ENCODE results near the gene ERBB4. TPM values are rescaled to one million over a fixed set of nuclear protein-coding genes. Genes with fewer than 3 reads are reported as not detected.

ERBB4 gene
- total RNA-seq, 1 donor from 2014 or later, result 1.7 TPM

DNA sequence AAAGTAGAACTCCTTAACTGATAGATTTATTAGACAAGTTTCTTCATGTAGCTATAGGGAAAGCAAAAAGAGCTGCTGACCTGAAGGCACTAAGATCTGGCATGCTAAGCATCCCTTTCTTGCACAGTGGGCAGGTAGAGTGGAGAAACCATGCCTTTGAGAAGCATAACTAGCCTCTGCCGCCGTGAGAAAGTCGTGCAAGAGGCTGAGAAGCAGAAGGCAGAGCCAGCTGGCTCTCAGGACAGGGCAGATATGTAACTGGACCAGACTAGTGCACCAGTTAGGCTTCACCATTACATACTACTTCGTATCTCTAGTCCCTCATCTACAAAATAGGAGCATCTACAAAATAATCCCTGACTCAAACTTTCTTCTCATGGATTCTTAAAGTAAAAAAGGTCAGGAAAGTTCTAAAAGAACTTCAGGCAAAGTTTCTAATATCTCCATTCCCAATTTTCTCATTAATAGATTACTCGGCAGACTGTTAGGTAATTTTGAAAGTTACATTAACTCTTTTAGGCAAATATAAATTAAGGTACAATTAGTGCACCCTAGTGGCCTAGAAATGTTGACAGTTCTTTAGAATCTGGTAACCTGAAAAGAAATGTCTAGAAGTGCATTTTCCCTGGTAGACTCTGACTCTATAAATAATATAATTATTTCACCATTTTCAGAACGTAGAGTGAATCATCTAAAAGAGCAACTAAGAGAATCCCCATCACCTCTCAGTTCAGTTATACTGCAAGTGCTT is 10.3 kb downstream of the ERBB4 start:
- intact Hi-C loops (cut with DNase I), result no loop called here
- Histone ChIP-seq H3K9me3 (no peaks in the 10 kb centered on the region), H3K27me3 (no peaks in the 10 kb centered on the region), H3K4me3 (peak overlapping the region in 1 of 2 donors; percentile 59), H3K4me1 (peaks cover 0 to 17% of the 10 kb centered on the region in 2 donors), H3K27ac (peak overlapping the region in 1 of 2 donors; percentile 41), H3K36me3 (no peaks in the 10 kb centered on the region)
- DNase-seq (ENCODE audit: low spot score in 2 of 2), result peak in 1 of 2 donors; percentile 67
- TF ChIP-seq, protein P1, sequence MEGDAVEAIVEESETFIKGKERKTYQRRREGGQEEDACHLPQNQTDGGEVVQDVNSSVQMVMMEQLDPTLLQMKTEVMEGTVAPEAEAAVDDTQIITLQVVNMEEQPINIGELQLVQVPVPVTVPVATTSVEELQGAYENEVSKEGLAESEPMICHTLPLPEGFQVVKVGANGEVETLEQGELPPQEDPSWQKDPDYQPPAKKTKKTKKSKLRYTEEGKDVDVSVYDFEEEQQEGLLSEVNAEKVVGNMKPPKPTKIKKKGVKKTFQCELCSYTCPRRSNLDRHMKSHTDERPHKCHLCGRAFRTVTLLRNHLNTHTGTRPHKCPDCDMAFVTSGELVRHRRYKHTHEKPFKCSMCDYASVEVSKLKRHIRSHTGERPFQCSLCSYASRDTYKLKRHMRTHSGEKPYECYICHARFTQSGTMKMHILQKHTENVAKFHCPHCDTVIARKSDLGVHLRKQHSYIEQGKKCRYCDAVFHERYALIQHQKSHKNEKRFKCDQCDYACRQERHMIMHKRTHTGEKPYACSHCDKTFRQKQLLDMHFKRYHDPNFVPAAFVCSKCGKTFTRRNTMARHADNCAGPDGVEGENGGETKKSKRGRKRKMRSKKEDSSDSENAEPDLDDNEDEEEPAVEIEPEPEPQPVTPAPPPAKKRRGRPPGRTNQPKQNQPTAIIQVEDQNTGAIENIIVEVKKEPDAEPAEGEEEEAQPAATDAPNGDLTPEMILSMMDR (IDR thresholded peaks at IDR 0.05), result no peak

DNA sequence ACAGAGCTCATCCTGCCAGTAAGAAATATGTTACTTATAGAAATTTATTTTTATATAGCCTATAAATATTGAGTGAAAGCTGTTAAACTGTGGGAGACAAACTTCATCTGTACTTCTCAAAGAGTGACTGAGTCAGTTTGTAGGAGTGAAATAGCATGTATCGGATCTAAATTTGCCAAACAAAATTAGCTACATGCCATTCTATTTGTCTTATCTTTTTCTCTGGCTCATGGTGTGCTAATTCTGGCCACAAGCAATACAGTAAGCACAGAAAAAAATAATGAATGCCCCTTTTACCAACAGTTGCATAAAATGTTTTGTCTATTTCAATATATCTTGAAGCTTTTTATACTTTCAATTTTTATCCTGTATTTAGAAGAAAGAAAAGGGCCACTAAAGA is 12.5 kb downstream of the ERBB4 start:
- Histone ChIP-seq H3K4me3 (no peak overlapping the region), H3K27ac (no peak overlapping the region), H3K36me3 (no peaks in the 10 kb centered on the region), H3K4me1 (peaks cover 0 to 14% of the 10 kb centered on the region in 2 donors), H3K9me3 (no peaks in the 10 kb centered on the region), H3K27me3 (no peaks in the 10 kb centered on the region)
- intact Hi-C loops (cut with DNase I), result no loop called here
- no peak for DNase-seq (ENCODE audit: low spot score in 2 of 2)
- TF ChIP-seq, protein P1 (IDR thresholded peaks at IDR 0.05), result no peak

DNA sequence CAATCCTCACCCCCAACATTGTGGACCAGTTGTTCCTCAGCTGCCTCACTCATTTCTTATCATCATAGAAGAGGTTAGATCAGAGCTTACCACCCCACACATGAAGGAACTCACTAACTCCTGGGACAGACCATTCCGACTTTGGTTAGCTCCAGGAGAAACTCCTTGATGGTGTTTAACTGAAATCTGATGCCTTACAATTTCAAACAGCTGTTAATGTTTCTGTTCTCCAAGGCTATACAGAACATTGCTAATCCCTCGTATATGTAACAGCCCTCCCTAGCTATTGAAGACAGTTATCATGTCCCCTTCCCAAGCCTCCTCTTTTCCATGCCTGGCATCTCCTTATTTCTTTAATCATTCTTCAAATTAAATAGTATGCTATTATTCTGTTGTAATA is 14.8 kb downstream of the ERBB4 start:
- intact Hi-C loops (cut with DNase I), result no loop called here
- Histone ChIP-seq H3K36me3 (no peaks in the 10 kb centered on the region), H3K27me3 (no peaks in the 10 kb centered on the region), H3K4me3 (no peak overlapping the region), H3K9me3 (no peaks in the 10 kb centered on the region), H3K4me1 (peaks cover 0 to 11% of the 10 kb centered on the region in 2 donors), H3K27ac (no peak overlapping the region)
- DNase-seq (ENCODE audit: low spot score in 2 of 2), result no peak
- TF ChIP-seq, protein P1 (IDR thresholded peaks at IDR 0.05), result no peak

DNA sequence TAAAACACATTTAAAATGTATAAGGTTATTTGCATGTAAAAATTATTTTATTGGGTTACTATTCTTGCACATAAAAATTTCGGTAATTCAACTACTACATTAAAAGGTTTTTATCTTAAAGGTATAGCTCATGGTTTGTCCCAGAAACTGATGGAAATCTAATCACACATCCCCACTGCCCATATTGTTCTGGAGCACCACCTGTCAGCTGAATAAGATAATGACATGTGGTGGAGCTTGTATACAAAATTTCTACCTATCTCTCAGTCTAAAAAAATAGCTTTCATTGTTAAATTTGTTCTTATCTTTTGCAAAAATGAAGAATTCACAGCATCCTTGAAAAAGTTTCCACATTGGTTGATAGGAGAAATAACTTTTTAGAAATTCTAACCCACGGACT is 18.3 kb downstream of the ERBB4 start:
- Histone ChIP-seq H3K4me3 (no peak overlapping the region), H3K36me3 (no peaks in the 10 kb centered on the region), H3K27ac (no peak overlapping the region), H3K27me3 (no peaks in the 10 kb centered on the region), H3K4me1 (no peaks in the 10 kb centered on the region), H3K9me3 (no peaks in the 10 kb centered on the region)
- intact Hi-C loops (cut with DNase I), result no loop called here
- DNase-seq (ENCODE audit: low spot score in 2 of 2), result no peak
- TF ChIP-seq, protein P1 (IDR thresholded peaks at IDR 0.05), result peak in 1 of 3 experiments; percentile 54

DNA sequence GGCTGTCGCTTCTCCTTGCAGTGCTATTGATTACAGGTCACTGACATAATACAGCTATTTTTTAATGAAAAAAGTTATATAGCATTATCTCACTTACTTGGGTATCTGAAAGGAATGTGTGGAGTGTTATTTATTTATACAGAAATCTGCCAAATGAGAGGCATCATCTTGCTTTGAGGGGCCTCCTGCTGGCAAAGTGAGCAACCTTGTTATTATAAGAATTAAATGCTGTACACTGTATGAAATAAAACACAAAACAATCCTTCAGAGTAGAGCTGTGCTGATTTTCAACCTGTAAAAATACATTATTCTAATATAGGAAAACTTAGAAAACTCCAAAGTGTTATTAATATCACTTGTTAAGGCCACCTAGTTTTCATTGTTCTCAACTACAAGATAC is 20.9 kb downstream of the ERBB4 start:
- H3K4me3 ChIP-seq, result no peak overlapping the region
- intact Hi-C loops (cut with DNase I), result no loop called here
- H3K36me3 ChIP-seq, result no peaks in the 10 kb centered on the region
- no peaks in the 10 kb centered on the region for H3K9me3 ChIP-seq
- no peak for DNase-seq (ENCODE audit: low spot score in 2 of 2)
- no peaks in the 10 kb centered on the region for H3K27me3 ChIP-seq
- TF ChIP-seq, protein P1 (IDR thresholded peaks at IDR 0.05), result no peak
- no peaks in the 10 kb centered on the region for H3K4me1 ChIP-seq
- H3K27ac ChIP-seq, result no peak overlapping the region
